Measurements from ENCODE around the gene PEX12.
"Not testable (repeated sequence)": the region's sequence is repeated elsewhere in the genome, so short reads cannot be mapped to it uniquely, and the experiment has no call there.

PEX12 gene

GRCh38 chr17:35578197-35578928 lies at the start of gene PEX12:
Gene PEX12 (minus strand): TSS chr17:35578571. CDS start chr17:35578021, 550 bp downstream.
- DNase-seq = peak; percentile 66 to 77 (median 74)

GRCh38 chr17:35627417-35627816 lies 49.0 kb upstream of the PEX12 start:
- no peak for DNase-seq

GRCh38 chr17:35621768-35622167 lies 43.4 kb upstream of the PEX12 start:
- no peak for DNase-seq

- no peak for DNase-seq
These were observed 40.3 kb upstream of the PEX12 start for GRCh38 chr17:35618628-35619027.

GRCh38 chr17:35617505-35617904 lies 39.1 kb upstream of the PEX12 start:
- DNase-seq = no peak

GRCh38 chr17:35616536-35616935 lies 38.2 kb upstream of the PEX12 start:
- DNase-seq = no peak

- no peak for DNase-seq
These were observed 36.4 kb upstream of the PEX12 start for GRCh38 chr17:35614810-35615209.

GRCh38 chr17:35612924-35613521 lies 34.7 kb upstream of the PEX12 start:
- DNase-seq = peak; percentile 54 to 61 (median 60)

GRCh38 chr17:35610746-35611145 lies 32.4 kb upstream of the PEX12 start:
- DNase-seq = not testable (repeated sequence)

GRCh38 chr17:35609831-35610230 lies 31.5 kb upstream of the PEX12 start:
- DNase-seq = no peak

GRCh38 chr17:35607239-35607847 lies 29.0 kb upstream of the PEX12 start:
- no peak for DNase-seq

- DNase-seq = no peak
These were observed 27.3 kb upstream of the PEX12 start for GRCh38 chr17:35605678-35606077.

- no peak for DNase-seq
These were observed 25.3 kb upstream of the PEX12 start for GRCh38 chr17:35603674-35604073.

GRCh38 chr17:35597604-35598003 lies 19.2 kb upstream of the PEX12 start:
- DNase-seq = no peak

- no peak for DNase-seq
These were observed 18.3 kb upstream of the PEX12 start for GRCh38 chr17:35596530-35597233.

- DNase-seq = no peak
These were observed 17.7 kb upstream of the PEX12 start for GRCh38 chr17:35596072-35596471.

GRCh38 chr17:35588196-35588920 lies 10.0 kb upstream of the PEX12 start:
- DNase-seq = no peak

GRCh38 chr17:35587074-35587961 lies 8.9 kb upstream of the PEX12 start, which contains the start of gene AP2B1:
Gene AP2B1 (plus strand): TSS chr17:35587322. CDS start chr17:35594031, 6,709 bp downstream.
- peak; percentile 93 to 96 (median 95) for DNase-seq

GRCh38 chr17:35586569-35587073 lies 8.2 kb upstream of the PEX12 start:
- DNase-seq = no peak

GRCh38 chr17:35584061-35584460 lies 5.7 kb upstream of the PEX12 start:
- DNase-seq = peak; percentile 27 to 60 (median 55)

- no peak for DNase-seq
These were observed 610 bp upstream of the PEX12 start for GRCh38 chr17:35578929-35579432.
